ENCODE data around the gene KIAA1958. TPM values are rescaled to one million over a fixed set of nuclear protein-coding genes. Genes with fewer than 3 reads are reported as not detected.

The KIAA1958 gene
- total and polyA plus RNA-seq, 10 of the 15 experiments (the other 5 are each of a cell fraction or from before 2014, with no cell fraction given): 0.53 to 8.7 (median 4.0) TPM

DNA sequence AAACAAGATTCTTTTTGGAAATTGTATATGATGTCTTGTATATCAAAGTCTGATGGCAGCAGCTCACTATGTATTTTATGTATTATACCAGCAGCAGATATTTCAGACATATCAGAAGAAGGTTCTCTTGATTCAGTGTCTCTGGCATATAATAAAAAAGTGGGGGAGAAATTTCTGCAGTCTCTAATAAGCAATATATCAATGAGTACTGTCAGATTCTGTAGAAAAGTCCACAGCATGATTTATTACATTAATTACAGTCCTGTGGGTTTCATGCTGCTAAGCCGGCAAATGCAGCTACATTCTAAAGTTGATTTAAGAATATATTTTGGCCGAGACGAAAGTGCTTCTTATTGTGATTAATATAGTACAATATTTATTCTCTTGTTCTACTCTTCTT, 113.1 kb downstream of the KIAA1958 start:
- no peaks in the 10 kb centered on the region for H3K27me3 ChIP-seq (replicated peaks in 1 of 2; ENCODE audit: control insufficient read depth in 2 of 2, insufficient read depth in 2 of 2, low read length in 1 of 2)
- no peaks in the 10 kb centered on the region for H4K20me1 ChIP-seq (ENCODE audit: control insufficient read depth, insufficient read depth)
- no TSS peak for BruUV-seq (replicated peaks)
- H3K9me3 ChIP-seq (replicated peaks; ENCODE audit: control insufficient read depth, insufficient read depth, low read length): no peaks in the 10 kb centered on the region
- ChIA-PET CTCF (interaction anchor here (1.7 kb wide), 1 partner anchor 9 kb away, joined by 6 read pairs; no protein-coding TSS in a partner anchor), POLR2A (interaction anchor here (1.0 kb wide), 1 partner anchor 12 kb away, joined by 3 read pairs; no protein-coding TSS in a partner anchor), SMC1A (ENCODE audit: uncharacterized antibody, unreplicated experiment) (interaction anchor here (1.4 kb wide), 1 partner anchor 11 kb away, joined by 3 read pairs; no protein-coding TSS in a partner anchor), RAD21 (ENCODE audit: unreplicated experiment) (no interaction called here)
- no peak overlapping the region for H3K4me2 ChIP-seq (ENCODE audit: control insufficient read depth, insufficient read depth)
- no peak overlapping the region for H3K9ac ChIP-seq (ENCODE audit: control insufficient read depth, insufficient read depth, low read length)
- in situ Hi-C loops (cut with MboI): no loop called here
- peaks cover 7% of the 10 kb centered on the region for H3K4me1 ChIP-seq (ENCODE audit: control insufficient read depth, insufficient read depth, low read length)
- DNase-seq (ENCODE audit: low read depth, low spot score): no peak
- TF ChIP-seq CHD1 (IDR thresholded peaks at IDR 0.05; ENCODE audit: low read depth, low read length) (no peak), HDGF (IDR thresholded peaks at IDR 0.05) (no peak), BCL11A (IDR thresholded peaks at IDR 0.05; ENCODE audit: low read depth, low read length) (no peak), TCF3 (IDR thresholded peaks at IDR 0.05; ENCODE audit: borderline replicate concordance, insufficient read depth, low read depth, low read length) (no peak), MTA3 (IDR thresholded peaks at IDR 0.05; ENCODE audit: borderline replicate concordance, low read length) (no peak), ETV6 (conservative IDR thresholded peaks at IDR 0.05 in 1 of 2, IDR thresholded peaks at IDR 0.05 in 1 of 2; ENCODE audit: borderline replicate concordance in 1 of 2, low read depth in 1 of 2) (no peak), POLR2AphosphoS5 (IDR thresholded peaks at IDR 0.05; ENCODE audit: low read length) (no peak), SIX5 (IDR thresholded peaks at IDR 0.05; ENCODE audit: low read depth, low read length, severe bottlenecking) (no peak)
- TF ChIP-seq, protein P1, sequence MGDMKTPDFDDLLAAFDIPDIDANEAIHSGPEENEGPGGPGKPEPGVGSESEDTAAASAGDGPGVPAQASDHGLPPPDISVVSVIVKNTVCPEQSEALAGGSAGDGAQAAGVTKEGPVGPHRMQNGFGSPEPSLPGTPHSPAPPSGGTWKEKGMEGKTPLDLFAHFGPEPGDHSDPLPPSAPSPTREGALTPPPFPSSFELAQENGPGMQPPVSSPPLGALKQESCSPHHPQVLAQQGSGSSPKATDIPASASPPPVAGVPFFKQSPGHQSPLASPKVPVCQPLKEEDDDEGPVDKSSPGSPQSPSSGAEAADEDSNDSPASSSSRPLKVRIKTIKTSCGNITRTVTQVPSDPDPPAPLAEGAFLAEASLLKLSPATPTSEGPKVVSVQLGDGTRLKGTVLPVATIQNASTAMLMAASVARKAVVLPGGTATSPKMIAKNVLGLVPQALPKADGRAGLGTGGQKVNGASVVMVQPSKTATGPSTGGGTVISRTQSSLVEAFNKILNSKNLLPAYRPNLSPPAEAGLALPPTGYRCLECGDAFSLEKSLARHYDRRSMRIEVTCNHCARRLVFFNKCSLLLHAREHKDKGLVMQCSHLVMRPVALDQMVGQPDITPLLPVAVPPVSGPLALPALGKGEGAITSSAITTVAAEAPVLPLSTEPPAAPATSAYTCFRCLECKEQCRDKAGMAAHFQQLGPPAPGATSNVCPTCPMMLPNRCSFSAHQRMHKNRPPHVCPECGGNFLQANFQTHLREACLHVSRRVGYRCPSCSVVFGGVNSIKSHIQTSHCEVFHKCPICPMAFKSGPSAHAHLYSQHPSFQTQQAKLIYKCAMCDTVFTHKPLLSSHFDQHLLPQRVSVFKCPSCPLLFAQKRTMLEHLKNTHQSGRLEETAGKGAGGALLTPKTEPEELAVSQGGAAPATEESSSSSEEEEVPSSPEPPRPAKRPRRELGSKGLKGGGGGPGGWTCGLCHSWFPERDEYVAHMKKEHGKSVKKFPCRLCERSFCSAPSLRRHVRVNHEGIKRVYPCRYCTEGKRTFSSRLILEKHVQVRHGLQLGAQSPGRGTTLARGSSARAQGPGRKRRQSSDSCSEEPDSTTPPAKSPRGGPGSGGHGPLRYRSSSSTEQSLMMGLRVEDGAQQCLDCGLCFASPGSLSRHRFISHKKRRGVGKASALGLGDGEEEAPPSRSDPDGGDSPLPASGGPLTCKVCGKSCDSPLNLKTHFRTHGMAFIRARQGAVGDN (IDR thresholded peaks at IDR 0.05): no peak
- TF ChIP-seq, protein P2, sequence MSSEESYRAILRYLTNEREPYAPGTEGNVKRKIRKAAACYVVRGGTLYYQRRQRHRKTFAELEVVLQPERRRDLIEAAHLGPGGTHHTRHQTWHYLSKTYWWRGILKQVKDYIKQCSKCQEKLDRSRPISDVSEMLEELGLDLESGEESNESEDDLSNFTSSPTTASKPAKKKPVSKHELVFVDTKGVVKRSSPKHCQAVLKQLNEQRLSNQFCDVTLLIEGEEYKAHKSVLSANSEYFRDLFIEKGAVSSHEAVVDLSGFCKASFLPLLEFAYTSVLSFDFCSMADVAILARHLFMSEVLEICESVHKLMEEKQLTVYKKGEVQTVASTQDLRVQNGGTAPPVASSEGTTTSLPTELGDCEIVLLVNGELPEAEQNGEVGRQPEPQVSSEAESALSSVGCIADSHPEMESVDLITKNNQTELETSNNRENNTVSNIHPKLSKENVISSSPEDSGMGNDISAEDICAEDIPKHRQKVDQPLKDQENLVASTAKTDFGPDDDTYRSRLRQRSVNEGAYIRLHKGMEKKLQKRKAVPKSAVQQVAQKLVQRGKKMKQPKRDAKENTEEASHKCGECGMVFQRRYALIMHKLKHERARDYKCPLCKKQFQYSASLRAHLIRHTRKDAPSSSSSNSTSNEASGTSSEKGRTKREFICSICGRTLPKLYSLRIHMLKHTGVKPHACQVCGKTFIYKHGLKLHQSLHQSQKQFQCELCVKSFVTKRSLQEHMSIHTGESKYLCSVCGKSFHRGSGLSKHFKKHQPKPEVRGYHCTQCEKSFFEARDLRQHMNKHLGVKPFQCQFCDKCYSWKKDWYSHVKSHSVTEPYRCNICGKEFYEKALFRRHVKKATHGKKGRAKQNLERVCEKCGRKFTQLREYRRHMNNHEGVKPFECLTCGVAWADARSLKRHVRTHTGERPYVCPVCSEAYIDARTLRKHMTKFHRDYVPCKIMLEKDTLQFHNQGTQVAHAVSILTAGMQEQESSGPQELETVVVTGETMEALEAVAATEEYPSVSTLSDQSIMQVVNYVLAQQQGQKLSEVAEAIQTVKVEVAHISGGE (CRISPR knock-in tag; IDR thresholded peaks at IDR 0.05): no peak
- no peaks in the 10 kb centered on the region for H3K36me3 ChIP-seq (ENCODE audit: control insufficient read depth in 2 of 2, insufficient read depth in 2 of 2, low read length in 1 of 2)
- no peak overlapping the region for H3K4me3 ChIP-seq
- FAIRE-seq: no peak
- no peak overlapping the region for H2AFZ ChIP-seq (ENCODE audit: control insufficient read depth, low read depth, low read length)
- ATAC-seq: no peak
- 75% methylated on average over 3 of the region's 3 CpGs for WGBS (ENCODE audit: insufficient coverage, insufficient replicate concordance, low lambda C conversion rate, missing lambda C conversion rate)
- intact Hi-C loops (cut with micrococcal nuclease; ENCODE audit: unreplicated experiment): no loop called here
- no peaks in the 10 kb centered on the region; the same call in 1 of the 2 replicates for H3K79me2 ChIP-seq (ENCODE audit: control insufficient read depth, insufficient read depth, low read length)
- H3K27ac ChIP-seq (ENCODE audit: control insufficient read depth, insufficient read depth): no peak overlapping the region

Measured in GM12878 (cell line).